Measurements from ENCODE around the gene ZNF81.

DNA sequence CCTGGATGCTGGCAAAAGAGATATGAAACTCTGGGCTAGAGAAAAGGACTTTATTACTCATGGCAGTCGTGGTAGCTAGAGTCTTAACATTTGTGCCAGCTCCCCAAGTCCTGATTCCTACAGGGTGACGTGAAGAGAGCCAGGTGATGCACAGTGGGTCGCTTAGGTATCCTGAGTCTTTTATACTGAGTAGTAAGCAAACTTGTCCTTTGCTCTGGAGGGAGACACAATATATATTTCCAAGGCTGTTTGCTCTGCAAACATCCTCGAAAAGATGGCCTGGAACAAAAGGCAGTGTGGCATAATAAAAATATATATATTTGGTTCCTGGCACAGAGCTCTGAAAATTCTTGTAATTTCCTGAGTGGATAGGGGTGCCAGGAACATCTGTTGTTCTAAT is 23.0 kb downstream of the ZNF81 start:
- TF ChIP-seq ZFX (CRISPR knock-in tag; IDR thresholded peaks at IDR 0.05; ENCODE audit: low read depth) (no peak), KDM5A (IDR thresholded peaks at IDR 0.05; ENCODE audit: borderline replicate concordance, low read length) (no peak), CHD2 (IDR thresholded peaks at IDR 0.05; ENCODE audit: low read depth, low read length) (no peak), ZNF883 (CRISPR knock-in tag; IDR thresholded peaks at IDR 0.05; ENCODE audit: not compliant biosample characterization) (no peak), ZKSCAN1 (IDR thresholded peaks at IDR 0.05; ENCODE audit: low read length) (no peak), HDAC1 (CRISPR knock-in tag; IDR thresholded peaks at IDR 0.05) (no peak), ELF4 (CRISPR knock-in tag; IDR thresholded peaks at IDR 0.05; ENCODE audit: borderline replicate concordance) (no peak), SMARCC2 (IDR thresholded peaks at IDR 0.05) (no peak)
- TF ChIP-seq, protein P1, sequence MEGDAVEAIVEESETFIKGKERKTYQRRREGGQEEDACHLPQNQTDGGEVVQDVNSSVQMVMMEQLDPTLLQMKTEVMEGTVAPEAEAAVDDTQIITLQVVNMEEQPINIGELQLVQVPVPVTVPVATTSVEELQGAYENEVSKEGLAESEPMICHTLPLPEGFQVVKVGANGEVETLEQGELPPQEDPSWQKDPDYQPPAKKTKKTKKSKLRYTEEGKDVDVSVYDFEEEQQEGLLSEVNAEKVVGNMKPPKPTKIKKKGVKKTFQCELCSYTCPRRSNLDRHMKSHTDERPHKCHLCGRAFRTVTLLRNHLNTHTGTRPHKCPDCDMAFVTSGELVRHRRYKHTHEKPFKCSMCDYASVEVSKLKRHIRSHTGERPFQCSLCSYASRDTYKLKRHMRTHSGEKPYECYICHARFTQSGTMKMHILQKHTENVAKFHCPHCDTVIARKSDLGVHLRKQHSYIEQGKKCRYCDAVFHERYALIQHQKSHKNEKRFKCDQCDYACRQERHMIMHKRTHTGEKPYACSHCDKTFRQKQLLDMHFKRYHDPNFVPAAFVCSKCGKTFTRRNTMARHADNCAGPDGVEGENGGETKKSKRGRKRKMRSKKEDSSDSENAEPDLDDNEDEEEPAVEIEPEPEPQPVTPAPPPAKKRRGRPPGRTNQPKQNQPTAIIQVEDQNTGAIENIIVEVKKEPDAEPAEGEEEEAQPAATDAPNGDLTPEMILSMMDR (CRISPR knock-in tag; IDR thresholded peaks at IDR 0.05), result no peak
